ENCODE data around the gene ACLY.

The ACLY gene

GRCh38 chr17:41918314-41919164, at the start of gene ACLY:
Gene ACLY (minus strand): TSS chr17:41918951. CDS start chr17:41913873, 5,078 bp downstream.
- peak; percentile 91 for DNase-seq

GRCh38 chr17:41967921-41968578, 49.3 kb upstream of the ACLY start:
- no peak for DNase-seq

GRCh38 chr17:41967141-41967920, 48.6 kb upstream of the ACLY start:
- DNase-seq, result no peak

- DNase-seq, result peak; percentile 62
These were observed 47.9 kb upstream of the ACLY start, which contains the start of gene CNP for GRCh38 chr17:41966463-41967140. Gene CNP (plus strand): TSS chr17:41966795. CDS start chr17:41966885, 90 bp downstream.

GRCh38 chr17:41965694-41966462, 47.1 kb upstream of the ACLY start:
- peak; percentile 53 for DNase-seq

- peak; percentile 12 for DNase-seq
These were observed 44.1 kb upstream of the ACLY start for GRCh38 chr17:41962768-41963434.

- no peak for DNase-seq
These were observed 43.4 kb upstream of the ACLY start for GRCh38 chr17:41962111-41962510.

GRCh38 chr17:41959336-41960095, 40.8 kb upstream of the ACLY start:
- peak; percentile 57 for DNase-seq

- DNase-seq, result no peak
These were observed 40.2 kb upstream of the ACLY start for GRCh38 chr17:41959030-41959335.

GRCh38 chr17:41957869-41958439, 39.2 kb upstream of the ACLY start:
- DNase-seq, result no peak

- DNase-seq, result no peak
These were observed 38.5 kb upstream of the ACLY start for GRCh38 chr17:41957031-41957868.

- no peak for DNase-seq
These were observed 37.8 kb upstream of the ACLY start for GRCh38 chr17:41956522-41956921.

- no peak for DNase-seq
These were observed 30.2 kb upstream of the ACLY start for GRCh38 chr17:41948762-41949460.

- no peak for DNase-seq
These were observed 26.2 kb upstream of the ACLY start for GRCh38 chr17:41944943-41945342.

- DNase-seq, result no peak
These were observed 24.7 kb upstream of the ACLY start for GRCh38 chr17:41943492-41943891.

- no peak for DNase-seq
These were observed 24.0 kb upstream of the ACLY start for GRCh38 chr17:41942626-41943373.

- DNase-seq, result no peak
These were observed 22.4 kb upstream of the ACLY start for GRCh38 chr17:41941168-41941567.

- no peak for DNase-seq
These were observed 20.9 kb upstream of the ACLY start for GRCh38 chr17:41939693-41940090.

Measured in SHP77 treated with DMSO at 0.1 percent for 48 hours (cell line).